ENCODE data around the gene AFM.

The AFM gene

DNA sequence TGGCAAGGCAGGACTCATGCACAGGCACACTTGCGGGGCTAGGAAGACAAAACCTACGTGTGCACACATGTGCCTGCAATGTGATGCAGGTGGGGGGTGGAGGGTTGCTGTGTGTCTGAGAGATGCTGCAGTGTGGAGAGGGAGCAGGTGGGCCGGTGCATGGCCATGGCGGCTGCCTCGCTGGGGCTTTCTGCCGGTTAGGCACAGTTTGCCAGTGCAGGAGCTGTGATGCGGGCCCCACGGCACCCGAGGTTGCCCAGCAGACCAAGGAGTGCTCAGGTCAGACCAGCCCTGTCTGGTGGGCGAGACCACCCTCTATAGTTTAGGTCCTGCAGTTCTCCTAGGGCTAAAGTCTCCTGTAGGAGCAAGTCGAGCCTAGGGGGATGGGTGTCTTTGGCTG lies 4.4 kb upstream of the AFM start:
- no peak for DNase-seq (ENCODE audit: insufficient read length)
- no peak for FAIRE-seq
- TF ChIP-seq TAF1 (IDR thresholded peaks at IDR 0.05; ENCODE audit: borderline replicate concordance, low read depth, low read length) (no peak), POLR2AphosphoS5 (IDR thresholded peaks at IDR 0.05; ENCODE audit: low read depth, low read length) (no peak), POLR2A (IDR thresholded peaks at IDR 0.05; ENCODE audit: low read depth, low read length) (no peak)

DNA sequence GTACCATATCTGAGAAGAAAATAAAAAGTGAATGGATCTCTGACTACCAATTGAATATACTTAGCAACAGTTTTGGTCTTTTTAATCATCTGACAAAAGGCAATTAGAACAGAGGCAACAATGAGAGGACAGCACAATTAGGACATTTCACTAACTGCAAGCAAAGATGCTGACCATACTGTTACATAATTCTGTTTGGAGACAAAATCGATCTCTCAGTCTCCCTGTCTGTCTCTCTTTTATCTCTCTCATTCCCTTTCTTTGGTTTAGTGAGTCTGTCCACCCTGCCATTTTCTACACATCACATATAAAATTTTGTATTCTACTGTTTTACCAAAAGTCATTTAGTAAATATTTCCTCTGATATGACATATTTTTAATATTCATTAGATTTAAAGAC lies 2.2 kb upstream of the AFM start:
- DNase-seq (ENCODE audit: insufficient read length) (no peak), FAIRE-seq (no peak)
- TF ChIP-seq TAF1 (IDR thresholded peaks at IDR 0.05; ENCODE audit: borderline replicate concordance, low read depth, low read length) (no peak), POLR2A (IDR thresholded peaks at IDR 0.05; ENCODE audit: low read depth, low read length) (no peak), POLR2AphosphoS5 (IDR thresholded peaks at IDR 0.05; ENCODE audit: low read depth, low read length) (no peak)

DNA sequence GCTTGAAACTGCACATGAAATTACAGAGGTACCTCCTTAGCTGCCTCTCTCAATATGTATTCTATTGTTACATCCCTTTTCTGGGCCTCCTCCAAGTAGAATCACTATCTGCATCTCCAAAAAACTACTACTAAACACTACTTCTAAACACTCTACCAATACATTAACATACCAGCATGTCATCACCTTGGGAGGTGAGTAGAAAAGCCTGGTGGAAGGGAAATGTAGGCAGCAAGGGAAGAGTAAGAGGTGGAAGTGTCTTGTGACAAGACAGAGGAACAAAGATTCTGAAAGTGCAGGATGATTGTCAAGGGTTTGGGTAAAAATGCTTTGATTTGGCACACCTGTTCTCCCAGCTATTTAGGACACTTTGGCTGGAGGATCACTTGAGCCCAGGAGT lies 3.5 kb downstream of the AFM start:
- no peak for FAIRE-seq
- no peak for DNase-seq (ENCODE audit: insufficient read length)
- no peak for TF ChIP-seq POLR2A (IDR thresholded peaks at IDR 0.05; ENCODE audit: low read depth, low read length)
- no peak for TF ChIP-seq TAF1 (IDR thresholded peaks at IDR 0.05; ENCODE audit: borderline replicate concordance, low read depth, low read length)
- no peak for TF ChIP-seq POLR2AphosphoS5 (IDR thresholded peaks at IDR 0.05; ENCODE audit: low read depth, low read length)

DNA sequence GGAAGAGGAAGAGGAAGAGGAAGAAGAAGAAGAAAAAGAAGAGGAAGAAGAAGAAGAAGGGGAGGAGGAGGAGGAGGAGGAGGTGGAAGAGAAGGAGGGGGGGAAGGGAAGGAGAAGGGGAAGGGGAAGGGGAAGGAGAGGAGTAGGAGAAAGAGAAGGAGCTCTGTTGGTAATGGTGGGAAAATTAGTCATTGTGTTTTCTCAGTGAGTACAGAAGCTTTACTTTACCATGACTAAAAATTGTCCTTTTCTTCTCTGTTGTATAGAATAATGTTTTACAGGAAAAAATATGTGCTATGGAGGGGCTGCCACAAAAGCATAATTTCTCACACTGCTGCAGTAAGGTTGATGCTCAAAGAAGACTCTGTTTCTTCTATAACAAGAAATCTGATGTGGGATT lies 4.1 kb downstream of the AFM start:
- TF ChIP-seq POLR2A (IDR thresholded peaks at IDR 0.05; ENCODE audit: low read depth, low read length) (no peak), POLR2AphosphoS5 (IDR thresholded peaks at IDR 0.05; ENCODE audit: low read depth, low read length) (no peak), TAF1 (IDR thresholded peaks at IDR 0.05; ENCODE audit: borderline replicate concordance, low read depth, low read length) (no peak)
- FAIRE-seq (no peak), DNase-seq (ENCODE audit: insufficient read length) (no peak)

GRCh38 chr4:73486497-73486896 lies 5.0 kb downstream of the AFM start:
- TF ChIP-seq POLR2A (IDR thresholded peaks at IDR 0.05; ENCODE audit: low read depth, low read length) = no peak
- TF ChIP-seq TAF1 (IDR thresholded peaks at IDR 0.05; ENCODE audit: borderline replicate concordance, low read depth, low read length) = no peak
- no peak for TF ChIP-seq POLR2AphosphoS5 (IDR thresholded peaks at IDR 0.05; ENCODE audit: low read depth, low read length)

DNA sequence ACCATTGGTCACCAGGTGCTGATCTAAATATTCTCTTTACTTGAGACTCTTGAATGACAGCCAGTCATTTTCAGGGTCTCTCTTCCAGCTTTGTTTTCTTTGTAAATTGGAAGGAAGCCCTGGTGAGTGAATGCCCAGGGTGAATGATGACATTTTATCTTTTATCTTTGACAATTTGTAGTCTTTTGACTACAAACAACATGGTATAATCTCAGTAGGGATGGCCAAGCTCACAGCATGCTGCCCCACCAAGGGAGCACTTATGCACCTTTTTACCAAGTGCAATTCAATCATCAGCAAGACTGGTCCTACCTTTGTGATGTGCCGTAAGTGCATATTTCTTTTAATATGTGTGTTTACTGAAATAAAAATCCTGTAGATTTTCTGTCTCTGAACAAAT lies 5.7 kb downstream of the AFM start:
- FAIRE-seq (no peak), DNase-seq (ENCODE audit: insufficient read length) (no peak)
- TF ChIP-seq TAF1 (IDR thresholded peaks at IDR 0.05; ENCODE audit: borderline replicate concordance, low read depth, low read length) = no peak

More at GRCh38 chr4:73486497-73486896, 5.0 kb downstream of the AFM start:
- FAIRE-seq = no peak
- DNase-seq (ENCODE audit: insufficient read length) = no peak

GRCh38 chr4:73499996-73500765 lies 18.6 kb downstream of the AFM start:
- no peak for FAIRE-seq
- DNase-seq (ENCODE audit: insufficient read length) = no peak
- TF ChIP-seq POLR2A (IDR thresholded peaks at IDR 0.05; ENCODE audit: low read depth, low read length) (no peak), POLR2AphosphoS5 (IDR thresholded peaks at IDR 0.05; ENCODE audit: low read depth, low read length) (no peak), TAF1 (IDR thresholded peaks at IDR 0.05; ENCODE audit: borderline replicate concordance, low read depth, low read length) (no peak)

DNA sequence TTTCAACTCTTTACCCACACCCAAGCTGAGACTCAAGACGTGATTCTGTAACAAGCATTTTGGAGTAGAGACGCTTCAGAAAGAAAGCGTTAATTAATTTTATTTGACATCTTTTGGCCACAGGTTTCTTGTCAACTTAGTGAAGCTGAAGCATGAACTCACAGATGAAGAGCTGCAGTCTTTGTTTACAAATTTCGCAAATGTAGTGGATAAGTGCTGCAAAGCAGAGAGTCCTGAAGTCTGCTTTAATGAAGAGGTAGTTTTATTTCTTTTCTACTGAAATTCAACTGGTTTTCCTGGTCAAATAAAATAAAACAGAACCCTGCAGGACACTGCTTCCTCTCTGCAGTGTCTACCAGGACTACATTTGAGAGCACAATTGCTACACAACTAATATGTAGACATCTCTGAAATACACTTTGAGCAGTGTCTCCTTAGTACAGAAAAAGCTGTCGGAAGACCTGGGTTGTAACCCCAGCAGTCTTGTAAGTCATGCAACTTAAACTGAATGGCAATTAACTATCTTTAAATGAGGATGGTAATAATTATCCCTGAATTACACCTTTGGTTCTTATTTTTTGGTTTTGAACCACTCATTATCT lies 20.2 kb downstream of the AFM start:
- FAIRE-seq (no peak), DNase-seq (ENCODE audit: insufficient read length) (no peak)

GRCh38 chr4:73505567-73505966 lies 24.0 kb downstream of the AFM start:
- no peak for DNase-seq (ENCODE audit: insufficient read length)
- FAIRE-seq = no peak
- no peak for TF ChIP-seq TAF1 (IDR thresholded peaks at IDR 0.05; ENCODE audit: borderline replicate concordance, low read depth, low read length)
- TF ChIP-seq POLR2AphosphoS5 (IDR thresholded peaks at IDR 0.05; ENCODE audit: low read depth, low read length) = no peak
- no peak for TF ChIP-seq POLR2A (IDR thresholded peaks at IDR 0.05; ENCODE audit: low read depth, low read length)

More for the DNA sequence above, 20.2 kb downstream of the AFM start:
- TF ChIP-seq POLR2AphosphoS5 (IDR thresholded peaks at IDR 0.05; ENCODE audit: low read depth, low read length) (no peak), TAF1 (IDR thresholded peaks at IDR 0.05; ENCODE audit: borderline replicate concordance, low read depth, low read length) (no peak), POLR2A (IDR thresholded peaks at IDR 0.05; ENCODE audit: low read depth, low read length) (no peak)

DNA sequence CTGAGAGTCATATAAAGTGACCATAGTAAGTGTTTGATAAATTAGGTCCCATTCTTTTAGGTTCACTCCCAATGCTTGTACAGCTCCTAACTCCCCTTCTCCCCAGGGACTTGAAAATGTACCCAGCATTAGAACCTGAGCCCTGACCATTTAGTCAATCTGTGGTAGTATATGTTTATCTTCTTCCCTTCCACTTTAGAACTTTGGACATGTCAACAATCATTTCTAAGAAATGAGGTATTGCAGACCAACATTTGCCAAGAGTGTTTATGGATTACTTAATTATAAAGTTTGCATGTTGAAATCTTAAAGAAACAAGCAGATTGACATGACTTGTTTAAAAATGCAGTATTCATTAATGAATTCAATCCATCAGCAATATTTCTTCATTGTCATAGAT lies 26.0 kb downstream of the AFM start:
- TF ChIP-seq POLR2AphosphoS5 (IDR thresholded peaks at IDR 0.05; ENCODE audit: low read depth, low read length) = no peak
- TF ChIP-seq POLR2A (IDR thresholded peaks at IDR 0.05; ENCODE audit: low read depth, low read length) = no peak
- no peak for TF ChIP-seq TAF1 (IDR thresholded peaks at IDR 0.05; ENCODE audit: borderline replicate concordance, low read depth, low read length)
- FAIRE-seq (no peak), DNase-seq (ENCODE audit: insufficient read length) (no peak)

GRCh38 chr4:73508651-73509050 lies 27.1 kb downstream of the AFM start:
- TF ChIP-seq POLR2A (IDR thresholded peaks at IDR 0.05; ENCODE audit: low read depth, low read length) (no peak), TAF1 (IDR thresholded peaks at IDR 0.05; ENCODE audit: borderline replicate concordance, low read depth, low read length) (no peak), POLR2AphosphoS5 (IDR thresholded peaks at IDR 0.05; ENCODE audit: low read depth, low read length) (no peak)
- FAIRE-seq (no peak), DNase-seq (ENCODE audit: insufficient read length) (no peak)

GRCh38 chr4:73518340-73518739 lies 36.8 kb downstream of the AFM start:
- no peak for DNase-seq (ENCODE audit: insufficient read length)
- no peak for FAIRE-seq
- no peak for TF ChIP-seq POLR2AphosphoS5 (IDR thresholded peaks at IDR 0.05; ENCODE audit: low read depth, low read length)
- TF ChIP-seq POLR2A (IDR thresholded peaks at IDR 0.05; ENCODE audit: low read depth, low read length) = no peak
- TF ChIP-seq TAF1 (IDR thresholded peaks at IDR 0.05; ENCODE audit: borderline replicate concordance, low read depth, low read length) = no peak
